GM23248 (cell line): ENCODE measurements around the gene EIF1. TPM values are rescaled to one million over a fixed set of nuclear protein-coding genes. Genes with fewer than 3 reads are reported as not detected.

Experiments
- DNase-seq: peaks from one replicate; pipeline ENCODE4 v3.0.0-alpha.2; 2015
- H2AFZ ChIP-seq: fragments of 200-600 bp; sonication (generic); 2 replicates; pipeline ENCODE4 v1.6.1; 2016; ENCODE audit warnings: antibody characterized with exemption
- H3F3A ChIP-seq: fragments of 200-600 bp; sonication (generic); 2 replicates; pipeline ENCODE4 v1.6.1; 2016; ENCODE audit warnings: mild to moderate bottlenecking, antibody characterized with exemption, mixed run types; ENCODE audit not compliant: insufficient read depth
- H3K27ac ChIP-seq: fragments of 200-600 bp; sonication (generic); 2 replicates; pipeline ENCODE4 v1.5.1; 2016; ENCODE audit warnings: mild to moderate bottlenecking
- H3K27me3 ChIP-seq: fragments of 200-600 bp; sonication (generic); replicated peaks from 2 replicates; pipeline ENCODE4 v1.6.1; 2016; ENCODE audit warnings: mild to moderate bottlenecking; ENCODE audit not compliant: insufficient read depth
- H3K36me3 ChIP-seq: fragments of 200-600 bp; sonication (generic); 2 replicates; pipeline ENCODE4 v1.6.1; 2016; ENCODE audit warnings: low read depth, mild to moderate bottlenecking
- H3K4me1 ChIP-seq: fragments of 200-600 bp; sonication (generic); 2 replicates; pipeline ENCODE4 v1.6.1; 2016; ENCODE audit warnings: mild to moderate bottlenecking; ENCODE audit not compliant: insufficient read depth
- H3K4me2 ChIP-seq: fragments of 200-600 bp; sonication (generic); one replicate; pipeline ENCODE4 v1.6.1; 2016; ENCODE audit warnings: mild to moderate bottlenecking; ENCODE audit not compliant: unreplicated experiment
- H3K4me3 ChIP-seq: fragments of 200-600 bp; sonication (generic); 2 replicates; pipeline ENCODE4 v1.5.1; 2016; ENCODE audit warnings: mild to moderate bottlenecking
- H3K79me2 ChIP-seq: fragments of 200-600 bp; sonication (generic); 2 replicates; pipeline ENCODE4 v1.6.1; 2016; ENCODE audit warnings: mild to moderate bottlenecking; ENCODE audit not compliant: insufficient read depth
- H3K9ac ChIP-seq: fragments of 200-600 bp; sonication (generic); 2 replicates; pipeline ENCODE4 v1.6.1; 2016; ENCODE audit warnings: mild to moderate bottlenecking
- H3K9me2 ChIP-seq: fragments of 200-600 bp; sonication (generic); 2 replicates; pipeline ENCODE4 v1.6.1; 2016; ENCODE audit warnings: mixed run types, mild to moderate bottlenecking, moderate library complexity; ENCODE audit not compliant: insufficient read depth
- H3K9me3 ChIP-seq: fragments of 200-600 bp; sonication (generic); one replicate; pipeline ENCODE4 v1.6.1; 2017; ENCODE audit warnings: low read depth
- H4K20me1 ChIP-seq: fragments of 200-600 bp; sonication (generic); 2 replicates; pipeline ENCODE4 v1.6.0; 2016; ENCODE audit not compliant: insufficient read depth
- EZH2 ChIP-seq: fragments of 200-600 bp; sonication (generic); IDR thresholded peaks from 2 replicates; pipeline ENCODE4 v1.6.1; 2018; ENCODE audit warnings: antibody characterized with exemption, mild to moderate bottlenecking; ENCODE audit not compliant: insufficient read depth, poor library complexity, severe bottlenecking
- EZH2phosphoT487 ChIP-seq: fragments of 200-600 bp; sonication (generic); IDR thresholded peaks from 2 replicates; pipeline ENCODE4 v1.6.1; 2018; ENCODE audit warnings: antibody characterized with exemption, moderate library complexity, mild to moderate bottlenecking, low read depth; ENCODE audit not compliant: insufficient read depth
- WGBS, 2 experiments: methylation state at CpG; one replicate each; pipeline ENCODE4 v1.1.6; 2015 to 2017; ENCODE audit warnings: low lambda C conversion rate in 2 of 2, low coverage in 1 of 2; ENCODE audit errors: missing lambda C conversion rate in 2 of 2; 5-methylcytosine and 5-hydroxymethylcytosine counted together
- in situ Hi-C: fragments of 300-500 bp; cut with MboI; formaldehyde crosslinking; loops from 2 replicates; pipeline ENCODE4 v1.15.0; 2020
- polyA plus RNA-seq: library from polyadenylated mRNA; unstranded; fragments of >200 nt; fragmentation: Nextera tagmentation; extraction: Ambion mirVana; gene quantifications from 2 replicates; pipeline ENCODE4 v1.2.1, GENCODE V29; 2016
- small RNA-seq: library from RNA; depleted of rRNA; stranded (forward); fragments of <200 nt; gene quantifications from one replicate; pipeline ENCODE3, GENCODE V24; 2014; ENCODE audit warnings: low read depth, low replicate concordance
- total RNA-seq: library from RNA; depleted of rRNA; stranded (reverse); fragments of >200 nt; shearing (Covaris generic); gene quantifications from 2 replicates; pipeline ENCODE4 v1.2.3, GENCODE V29; 2014; rRNA removed

The EIF1 gene
- total and polyA plus RNA-seq, 2 experiments from 2014 or later: 98.1 to 1,585 TPM

DNA sequence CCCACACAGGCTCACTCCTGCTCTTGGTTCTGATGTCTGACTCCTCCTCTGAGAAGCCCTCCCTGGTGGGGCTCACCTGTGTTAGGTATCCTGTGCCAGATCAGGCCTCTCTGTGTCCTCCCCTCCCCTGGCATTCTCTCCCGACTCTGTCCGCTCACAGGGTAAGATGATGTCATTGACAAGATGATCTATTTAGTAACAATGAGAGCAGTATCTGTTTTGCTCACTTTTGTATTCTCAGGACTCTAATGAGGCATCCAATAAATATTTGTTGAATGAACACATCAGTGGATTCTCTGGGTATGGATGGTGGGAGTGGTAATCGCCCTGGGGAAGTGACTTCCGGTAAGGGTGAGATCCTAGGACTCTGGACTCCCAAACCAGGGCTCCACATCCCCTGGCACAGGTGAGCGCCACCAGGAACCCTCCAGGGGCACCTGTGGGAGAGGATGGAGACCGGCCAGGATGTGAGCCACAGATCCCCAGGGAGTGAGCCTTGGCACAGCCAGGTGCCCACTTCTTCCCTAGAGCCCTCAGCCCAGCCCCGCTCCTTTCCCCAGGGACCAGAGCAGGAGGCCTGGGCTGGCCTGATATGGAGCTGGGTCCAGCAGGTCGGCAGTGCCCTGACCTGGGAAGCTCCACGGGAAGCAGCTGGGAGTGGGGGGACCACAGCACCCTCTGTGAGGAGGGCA is 51.1 kb downstream of the EIF1 start:
- peaks cover 6% of the 10 kb centered on the region; the same call in 1 of the 2 replicates for H3K4me1 ChIP-seq
- in situ Hi-C loops: loop anchor here (5.0 kb wide), 1 partner anchor 57 kb away; no protein-coding TSS in a partner anchor
- H3K36me3 ChIP-seq: no peaks in the 10 kb centered on the region
- H3K27me3 ChIP-seq: peaks cover 28% of the 10 kb centered on the region
- H4K20me1 ChIP-seq: no peaks in the 10 kb centered on the region
- H3K4me2 ChIP-seq: no peak overlapping the region
- no peak for TF ChIP-seq EZH2phosphoT487
- no peak for TF ChIP-seq EZH2
- DNase-seq: peak; percentile 72
- H3F3A ChIP-seq: no peaks in the 10 kb centered on the region
- no peak overlapping the region for H3K9ac ChIP-seq
- H3K4me3 ChIP-seq: no peak overlapping the region
- H3K9me3 ChIP-seq: no peaks in the 10 kb centered on the region
- 47 to 52% methylated on average over 9 of the region's 9 CpGs for WGBS, 2 experiments
- H3K79me2 ChIP-seq: no peaks in the 10 kb centered on the region
- H3K27ac ChIP-seq: no peak overlapping the region
- H3K9me2 ChIP-seq: no peaks in the 10 kb centered on the region
- H2AFZ ChIP-seq: no peak overlapping the region

DNA sequence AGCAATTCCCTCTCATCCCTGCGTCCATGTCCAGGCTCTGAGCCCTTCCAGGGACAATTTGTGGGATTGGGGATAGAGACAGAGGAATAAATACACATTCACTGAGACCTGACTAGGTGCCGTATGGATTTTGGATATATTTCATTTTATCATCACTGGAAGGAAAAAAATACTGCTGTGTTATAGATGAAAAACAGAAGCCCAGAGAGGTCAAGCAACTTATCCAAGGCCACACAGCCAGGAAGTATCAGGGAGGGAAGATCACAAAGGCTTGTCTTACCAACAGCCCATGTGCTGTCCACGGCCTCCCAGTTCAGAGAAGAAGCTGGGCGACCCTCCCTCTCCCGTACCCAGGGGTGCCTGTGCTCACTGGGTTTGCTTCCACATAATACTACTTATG is 51.8 kb downstream of the EIF1 start:
- Histone ChIP-seq H3K9me2 (no peaks in the 10 kb centered on the region), H3F3A (no peaks in the 10 kb centered on the region), H3K9me3 (no peaks in the 10 kb centered on the region), H3K4me2 (no peak overlapping the region), H2AFZ (no peak overlapping the region), H3K9ac (no peak overlapping the region), H3K4me1 (peaks cover 6% of the 10 kb centered on the region; the same call in 1 of the 2 replicates), H4K20me1 (no peaks in the 10 kb centered on the region), H3K27me3 (peaks cover 21% of the 10 kb centered on the region), H3K79me2 (no peaks in the 10 kb centered on the region), H3K27ac (no peak overlapping the region), H3K4me3 (no peak overlapping the region), H3K36me3 (no peaks in the 10 kb centered on the region)
- TF ChIP-seq EZH2phosphoT487 (no peak), EZH2 (no peak)
- whole genome bisulfite sequencing, 2 experiments: 95 to 96% methylated on average over 5 of the region's 5 CpGs
- DNase-seq: no peak
- in situ Hi-C loops: loop anchor here (5.0 kb wide), 1 partner anchor 57 kb away; no protein-coding TSS in a partner anchor

DNA sequence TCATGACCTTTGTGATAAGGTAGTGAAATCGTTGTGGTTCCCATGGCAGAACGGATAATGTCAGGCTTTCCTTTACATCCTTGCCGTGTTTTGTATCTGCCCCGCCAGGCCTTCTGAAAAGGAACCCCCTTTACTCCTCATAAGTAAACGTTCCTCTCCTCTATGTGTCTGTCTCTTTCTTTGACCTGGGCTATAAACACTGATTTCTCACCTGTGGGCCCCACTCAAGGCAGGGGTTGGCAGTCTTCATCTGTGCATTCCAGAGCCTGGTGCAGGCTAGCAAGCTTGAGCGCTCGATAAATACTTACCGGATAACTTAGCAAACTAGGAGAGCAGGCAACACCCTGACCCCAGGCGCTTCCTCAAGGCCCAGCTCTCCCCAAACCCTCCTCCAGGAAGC is 53.0 kb downstream of the EIF1 start:
- H3K27me3 ChIP-seq: peaks cover 9% of the 10 kb centered on the region
- in situ Hi-C loops: loop anchor here (5.0 kb wide), 1 partner anchor 56 kb away; no protein-coding TSS in a partner anchor
- no peak overlapping the region for H3K4me3 ChIP-seq
- no peak for TF ChIP-seq EZH2phosphoT487
- no peak for TF ChIP-seq EZH2
- H3K9me2 ChIP-seq: no peaks in the 10 kb centered on the region
- WGBS, 2 experiments: 80 to 82% methylated on average over 9 of the region's 9 CpGs
- no peak overlapping the region for H3K27ac ChIP-seq
- no peaks in the 10 kb centered on the region for H4K20me1 ChIP-seq
- peaks cover 6% of the 10 kb centered on the region; the same call in 1 of the 2 replicates for H3K4me1 ChIP-seq
- H3K79me2 ChIP-seq: no peaks in the 10 kb centered on the region
- no peak overlapping the region for H2AFZ ChIP-seq
- no peak overlapping the region for H3K4me2 ChIP-seq
- no peak overlapping the region for H3K9ac ChIP-seq
- no peaks in the 10 kb centered on the region for H3F3A ChIP-seq
- DNase-seq: no peak
- H3K9me3 ChIP-seq: no peaks in the 10 kb centered on the region
- H3K36me3 ChIP-seq: no peaks in the 10 kb centered on the region

Small RNAs within 50 kb of the gene (small RNA-seq; reads per million reads assigned to genes)
- gene RN7SL399P (not detected), gene RNA5SP442 (not detected)

Other genes with a start within 250 kb of the EIF1 start
- not detected in 2 replicates for gene KRT38, start 247.9 kb upstream of the EIF1 start, total RNA-seq
- not detected in 2 replicates for gene KRT38, start 247.9 kb upstream of the EIF1 start, polyA plus RNA-seq
- gene KRT32, start 221.5 kb upstream of the EIF1 start, total RNA-seq: not detected in 2 replicates
- not detected in 2 replicates for gene KRT32, start 221.5 kb upstream of the EIF1 start, polyA plus RNA-seq
- gene KRT35, start 207.7 kb upstream of the EIF1 start, total RNA-seq: not detected in 2 replicates
- not detected in 2 replicates for gene KRT35, start 207.7 kb upstream of the EIF1 start, polyA plus RNA-seq
- gene KRT36, start 199.0 kb upstream of the EIF1 start, total RNA-seq: not detected in 2 replicates
- gene KRT36, start 199.0 kb upstream of the EIF1 start, polyA plus RNA-seq: not detected in 2 replicates
- 0.76 TPM in 1 of 2 replicates, not detected in the other for gene KRT13, start 183.3 kb upstream of the EIF1 start, total RNA-seq
- not detected in 2 replicates for gene KRT13, start 183.3 kb upstream of the EIF1 start, polyA plus RNA-seq
- gene KRT15, start 170.0 kb upstream of the EIF1 start, total RNA-seq: 0.65 and 1.1 TPM in 2 replicates
- 2.3 and 2.7 TPM in 2 replicates for gene KRT15, start 170.0 kb upstream of the EIF1 start, polyA plus RNA-seq
- gene KRT19, start 160.6 kb upstream of the EIF1 start, total RNA-seq: 65.4 and 71.5 TPM in 2 replicates
- 95.5 and 100 TPM in 2 replicates for gene KRT19, start 160.6 kb upstream of the EIF1 start, polyA plus RNA-seq
- not detected in 2 replicates for gene KRT9, start 116.8 kb upstream of the EIF1 start, total RNA-seq
- gene KRT9, start 116.8 kb upstream of the EIF1 start, polyA plus RNA-seq: not detected in 2 replicates
- 0.25 TPM in 1 of 2 replicates, not detected in the other for gene KRT14, start 102.0 kb upstream of the EIF1 start, total RNA-seq
- 0.90 and 0.93 TPM in 2 replicates for gene KRT14, start 102.0 kb upstream of the EIF1 start, polyA plus RNA-seq
- gene KRT16, start 76.1 kb upstream of the EIF1 start, total RNA-seq: 0.38 and 2.5 TPM in 2 replicates
- 0.90 and 1.2 TPM in 2 replicates for gene KRT16, start 76.1 kb upstream of the EIF1 start, polyA plus RNA-seq
- 0.51 and 3.8 TPM in 2 replicates for gene KRT17, start 64.3 kb upstream of the EIF1 start, total RNA-seq
- 1.4 and 1.8 TPM in 2 replicates for gene KRT17, start 64.3 kb upstream of the EIF1 start, polyA plus RNA-seq
- not detected in 2 replicates for gene GAST, start 23.4 kb downstream of the EIF1 start, total RNA-seq
- not detected in 2 replicates for gene GAST, start 23.4 kb downstream of the EIF1 start, polyA plus RNA-seq
- not detected in 2 replicates for gene HAP1, start 45.8 kb downstream of the EIF1 start, total RNA-seq
- 0.06 TPM in 1 of 2 replicates, not detected in the other for gene HAP1, start 45.8 kb downstream of the EIF1 start, polyA plus RNA-seq
- gene JUP, start 97.8 kb downstream of the EIF1 start, total RNA-seq: 2.7 and 3.6 TPM in 2 replicates
- gene JUP, start 97.8 kb downstream of the EIF1 start, polyA plus RNA-seq: 2.3 and 3.1 TPM in 2 replicates
- 116 and 161 TPM in 2 replicates for gene P3H4, start 123.1 kb downstream of the EIF1 start, total RNA-seq
- 96.9 and 105 TPM in 2 replicates for gene P3H4, start 123.1 kb downstream of the EIF1 start, polyA plus RNA-seq
- 750 and 759 TPM in 2 replicates for gene FKBP10, start 124.1 kb downstream of the EIF1 start, total RNA-seq
- gene FKBP10, start 124.1 kb downstream of the EIF1 start, polyA plus RNA-seq: 78.0 and 81.5 TPM in 2 replicates
- gene NT5C3B, start 147.3 kb downstream of the EIF1 start, total RNA-seq: 61.7 and 69.8 TPM in 2 replicates
- 59.3 and 69.6 TPM in 2 replicates for gene NT5C3B, start 147.3 kb downstream of the EIF1 start, polyA plus RNA-seq
- gene KLHL10, start 148.9 kb downstream of the EIF1 start, total RNA-seq: 2.3 TPM in 1 of 2 replicates, not detected in the other
- gene KLHL10, start 148.9 kb downstream of the EIF1 start, polyA plus RNA-seq: 0.09 TPM in 2 replicates
- 27.7 and 28.5 TPM in 2 replicates for gene KLHL11, start 176.5 kb downstream of the EIF1 start, total RNA-seq
- gene KLHL11, start 176.5 kb downstream of the EIF1 start, polyA plus RNA-seq: 12.5 and 12.8 TPM in 2 replicates
- 139 and 144 TPM in 2 replicates for gene ACLY, start 230.1 kb downstream of the EIF1 start, total RNA-seq
- gene ACLY, start 230.1 kb downstream of the EIF1 start, polyA plus RNA-seq: 101 TPM in 2 replicates
- 0.25 and 0.54 TPM in 2 replicates for gene ODAD4, start 241.7 kb downstream of the EIF1 start, total RNA-seq
- gene ODAD4, start 241.7 kb downstream of the EIF1 start, polyA plus RNA-seq: 0.81 and 1.4 TPM in 2 replicates